ENCODE results near the gene UCMA.

DNA sequence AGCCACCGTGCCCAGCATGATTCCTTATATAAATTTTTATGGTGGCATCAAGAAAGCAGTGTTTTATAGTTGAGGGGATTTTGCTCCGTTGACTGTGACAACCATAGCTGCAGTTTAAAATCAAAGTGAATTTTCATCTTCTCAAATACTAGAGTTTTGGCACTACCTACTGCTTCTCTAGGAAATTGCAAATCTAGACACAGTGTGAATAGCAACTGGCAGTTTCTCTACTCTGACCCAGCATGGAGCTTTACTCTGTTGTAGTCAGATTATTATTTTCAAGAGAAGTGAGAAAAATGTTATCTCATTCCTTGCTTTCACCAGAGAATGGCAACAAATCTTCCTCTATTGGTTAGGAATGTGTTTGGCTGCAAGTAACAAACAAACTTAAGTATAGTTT is 49.9 kb downstream of the UCMA start:
- TF ChIP-seq, protein P1, sequence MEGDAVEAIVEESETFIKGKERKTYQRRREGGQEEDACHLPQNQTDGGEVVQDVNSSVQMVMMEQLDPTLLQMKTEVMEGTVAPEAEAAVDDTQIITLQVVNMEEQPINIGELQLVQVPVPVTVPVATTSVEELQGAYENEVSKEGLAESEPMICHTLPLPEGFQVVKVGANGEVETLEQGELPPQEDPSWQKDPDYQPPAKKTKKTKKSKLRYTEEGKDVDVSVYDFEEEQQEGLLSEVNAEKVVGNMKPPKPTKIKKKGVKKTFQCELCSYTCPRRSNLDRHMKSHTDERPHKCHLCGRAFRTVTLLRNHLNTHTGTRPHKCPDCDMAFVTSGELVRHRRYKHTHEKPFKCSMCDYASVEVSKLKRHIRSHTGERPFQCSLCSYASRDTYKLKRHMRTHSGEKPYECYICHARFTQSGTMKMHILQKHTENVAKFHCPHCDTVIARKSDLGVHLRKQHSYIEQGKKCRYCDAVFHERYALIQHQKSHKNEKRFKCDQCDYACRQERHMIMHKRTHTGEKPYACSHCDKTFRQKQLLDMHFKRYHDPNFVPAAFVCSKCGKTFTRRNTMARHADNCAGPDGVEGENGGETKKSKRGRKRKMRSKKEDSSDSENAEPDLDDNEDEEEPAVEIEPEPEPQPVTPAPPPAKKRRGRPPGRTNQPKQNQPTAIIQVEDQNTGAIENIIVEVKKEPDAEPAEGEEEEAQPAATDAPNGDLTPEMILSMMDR (IDR thresholded peaks at IDR 0.05; ENCODE audit: borderline replicate concordance, extremely low read depth, low read length, poor library complexity, severe bottlenecking) = no peak
- TF ChIP-seq EZH2 (IDR thresholded peaks at IDR 0.05; ENCODE audit: borderline replicate concordance, low read depth, low read length, severe bottlenecking) = no peak

All from DND-41 (cell line).